Thyroid gland (tissue), 4 donors: ENCODE results near the gene MRPL27.

Source experiments
- CTCF ChIP-seq, 6 experiments: fragments of 200-600 bp in 3 of 6; fragments of 450-650 bp in 3 of 6; sonication (generic) in 3 of 6; IDR thresholded peaks; one replicate each; pipeline ENCODE4 v1.5.1; 2016 to 2019; ENCODE audit warnings: antibody characterized with exemption in 6 of 6, mild to moderate bottlenecking in 2 of 6, inconsistent platforms in 1 of 6, moderate library complexity in 1 of 6
- POLR2A ChIP-seq, 2 donors: fragments of 450-650 bp; IDR thresholded peaks; one replicate each; pipeline ENCODE4 v1.6.1; 2017; ENCODE audit warnings: antibody characterized with exemption in 2 of 2, mild to moderate bottlenecking in 2 of 2, moderate library complexity in 1 of 2

- TF ChIP-seq POLR2A (IDR thresholded peaks at IDR 0.05) (no peak), CTCF (IDR thresholded peaks at IDR 0.05) (no peak)
Measured at GRCh38 chr17:50362661-50363060, 10.3 kb downstream of the MRPL27 start.
